GM18861 (cell line): Measurements from ENCODE around the gene PRKAG1.

ENCODE experiments used
- ATAC-seq: cut with Tn5 transposase; IDR thresholded peaks from one replicate; pipeline ENCODE4 v1.9.1; 2021; ENCODE audit not compliant: unreplicated experiment

PRKAG1 gene

GRCh38 chr12:48969833-48970701, 48.5 kb downstream of the PRKAG1 start:
- no peak for ATAC-seq

- no peak for ATAC-seq
These were observed 49.3 kb downstream of the PRKAG1 start for GRCh38 chr12:48969160-48969771.

- ATAC-seq: no peak
These were observed 50.1 kb downstream of the PRKAG1 start for GRCh38 chr12:48968467-48968866.

GRCh38 chr12:48967991-48968390, 50.6 kb downstream of the PRKAG1 start:
- no peak for ATAC-seq

GRCh38 chr12:48966177-48966895, 52.2 kb downstream of the PRKAG1 start:
- no peak for ATAC-seq

- ATAC-seq: no peak
These were observed 53.2 kb downstream of the PRKAG1 start for GRCh38 chr12:48965298-48965838.

- ATAC-seq: no peak
These were observed 56.8 kb downstream of the PRKAG1 start for GRCh38 chr12:48961801-48962200.

- ATAC-seq: no peak
These were observed 57.2 kb downstream of the PRKAG1 start for GRCh38 chr12:48961331-48961730.

GRCh38 chr12:48960834-48961233, 57.7 kb downstream of the PRKAG1 start:
- ATAC-seq: no peak

GRCh38 chr12:48958049-48958388, 60.6 kb downstream of the PRKAG1 start:
- ATAC-seq: no peak

GRCh38 chr12:48957141-48958048, 61.2 kb downstream of the PRKAG1 start, which contains the start of gene ARF3:
Gene ARF3, minus strand, starts transcription at chr12:48957487. Its CDS starts 16,392 bp downstream, at chr12:48941095.
- ATAC-seq: peak; percentile 89

GRCh38 chr12:48956279-48957140, 62.1 kb downstream of the PRKAG1 start:
- ATAC-seq: no peak

- no peak for ATAC-seq
These were observed 63.6 kb downstream of the PRKAG1 start for GRCh38 chr12:48954841-48955501.

GRCh38 chr12:48954061-48954460, 64.5 kb downstream of the PRKAG1 start:
- no peak for ATAC-seq

- no peak for ATAC-seq
These were observed 65.9 kb downstream of the PRKAG1 start for GRCh38 chr12:48952691-48953090.
